GM23338 (cell line): ENCODE measurements around the gene PLA1A. TPM values are rescaled to one million over a fixed set of nuclear protein-coding genes. Genes with fewer than 3 reads are reported as not detected.
A peak's percentile ranks its signal among the peaks of the same experiment; 100 is the strongest.
"Not testable (repeated sequence)": the region's sequence is repeated elsewhere in the genome, so short reads cannot be mapped to it uniquely, and the experiment has no call there.

Experiments used
- ATAC-seq: fragments of 200-7000 bp; cut with Tn5 transposase; 3 replicates; pipeline ENCODE4 v1.9.1; 2020
- DNase-seq: peaks from one replicate; pipeline ENCODE4 v3.0.0-alpha.2; 2015; ENCODE audit warnings: low spot score
- H2AFZ ChIP-seq: fragments of 200-600 bp; sonication (generic); 2 replicates; pipeline ENCODE4 v1.8.0; 2016; ENCODE audit warnings: antibody characterized with exemption, mild to moderate bottlenecking, moderate library complexity
- H3F3A ChIP-seq: fragments of 200-600 bp; sonication (generic); replicated peaks from 2 replicates; pipeline ENCODE4 v1.8.0; 2017; ENCODE audit warnings: antibody characterized with exemption, mixed run types, low read depth
- H3K27ac ChIP-seq: fragments of 200-600 bp; sonication (generic); 2 replicates; pipeline ENCODE4 v1.6.1; 2016; ENCODE audit warnings: low read depth
- H3K27me3 ChIP-seq: fragments of 200-600 bp; sonication (generic); 2 replicates; pipeline ENCODE4 v1.8.0; 2016; ENCODE audit warnings: mild to moderate bottlenecking, mixed run types, moderate library complexity; ENCODE audit not compliant: insufficient read depth
- H3K36me3 ChIP-seq: fragments of 200-600 bp; sonication (generic); 2 replicates; pipeline ENCODE4 v1.8.0; 2016; ENCODE audit warnings: mild to moderate bottlenecking; ENCODE audit not compliant: insufficient read depth
- H3K4me1 ChIP-seq: fragments of 200-600 bp; sonication (generic); 2 replicates; pipeline ENCODE4 v1.8.0; 2016; ENCODE audit warnings: mild to moderate bottlenecking, moderate library complexity; ENCODE audit not compliant: insufficient read depth
- H3K4me2 ChIP-seq: fragments of 200-600 bp; sonication (generic); 2 replicates; pipeline ENCODE4 v1.7.1; 2017; ENCODE audit warnings: mixed run types
- H3K4me3 ChIP-seq: fragments of 200-600 bp; sonication (generic); 2 replicates; pipeline ENCODE4 v1.6.1; 2016; ENCODE audit warnings: mixed run types
- H3K79me2 ChIP-seq: fragments of 200-600 bp; sonication (generic); replicated peaks from 2 replicates; pipeline ENCODE4 v1.8.0; 2017; ENCODE audit warnings: mild to moderate bottlenecking; ENCODE audit not compliant: insufficient read depth
- H3K9me2 ChIP-seq: fragments of 200-600 bp; sonication (generic); 2 replicates; pipeline ENCODE4 v1.8.0; 2017; ENCODE audit not compliant: insufficient read depth
- H4K20me1 ChIP-seq: fragments of 200-600 bp; sonication (generic); replicated peaks from 2 replicates; pipeline ENCODE4 v1.8.0; 2017; ENCODE audit warnings: mild to moderate bottlenecking; ENCODE audit not compliant: insufficient read depth
- H3K27ac Mint-ChIP-seq: 2 replicates; pipeline ENCODE4 v1.8.0; 2020; ENCODE audit warnings: inconsistent platforms, mild to moderate bottlenecking, moderate library complexity, mixed read lengths
- H3K27me3 Mint-ChIP-seq: 3 replicates; pipeline ENCODE4 v1.8.0; 2022; ENCODE audit warnings: low read depth, mild to moderate bottlenecking, moderate library complexity, mixed read lengths, inconsistent platforms; ENCODE audit not compliant: insufficient read depth, poor library complexity
- H3K36me3 Mint-ChIP-seq: 3 replicates; pipeline ENCODE4 v1.8.0; 2021; ENCODE audit warnings: low read depth, mild to moderate bottlenecking, inconsistent platforms, moderate library complexity, mixed read lengths
- H3K4me1 Mint-ChIP-seq: 3 replicates; pipeline ENCODE4 v1.8.0; 2020; ENCODE audit warnings: mild to moderate bottlenecking, inconsistent platforms, mixed read lengths
- H3K4me3 Mint-ChIP-seq: 3 replicates; pipeline ENCODE4 v1.8.0; 2021; ENCODE audit warnings: moderate library complexity, mild to moderate bottlenecking, inconsistent platforms, mixed read lengths
- H3K9me3 Mint-ChIP-seq: 3 replicates; pipeline ENCODE4 v1.8.0; 2020; ENCODE audit warnings: moderate library complexity, mild to moderate bottlenecking, inconsistent platforms, mixed read lengths
- EZH2 ChIP-seq: fragments of 200-600 bp; sonication (generic); IDR thresholded peaks from one replicate; pipeline ENCODE4 v1.8.0; 2017; ENCODE audit warnings: antibody characterized with exemption, mild to moderate bottlenecking, low read depth; ENCODE audit not compliant: unreplicated experiment
- EZH2phosphoT487 ChIP-seq: fragments of 200-600 bp; sonication (generic); IDR thresholded peaks from one replicate; pipeline ENCODE4 v1.8.1; 2018; ENCODE audit warnings: antibody characterized with exemption; ENCODE audit not compliant: unreplicated experiment
- JUNB ChIP-seq: IDR thresholded peaks from one replicate; pipeline ENCODE4 v1.6.1; 2016; ENCODE audit warnings: antibody characterized with exemption; ENCODE audit not compliant: unreplicated experiment
- POLR2AphosphoS5 ChIP-seq: IDR thresholded peaks from 2 replicates; pipeline ENCODE4 v1.6.1; 2016; ENCODE audit warnings: antibody characterized with exemption, low read depth
- REST ChIP-seq: IDR thresholded peaks from one replicate; pipeline ENCODE4 v1.6.1; 2018; ENCODE audit warnings: antibody characterized with exemption; ENCODE audit not compliant: unreplicated experiment
- STAT1 ChIP-seq: IDR thresholded peaks from one replicate; pipeline ENCODE4 v1.6.1; 2016; ENCODE audit warnings: antibody characterized with exemption; ENCODE audit not compliant: unreplicated experiment
- ZNF114 ChIP-seq: fragments of 250-450 bp; sonication (Bioruptor Pico); IDR thresholded peaks from 2 replicates; pipeline ENCODE4 v1.5.0; 2020; ENCODE audit warnings: mild to moderate bottlenecking, moderate library complexity
- ZNF331 ChIP-seq: fragments of 250-450 bp; sonication (Bioruptor Pico); IDR thresholded peaks from 2 replicates; pipeline ENCODE4 v1.5.0; 2020; ENCODE audit warnings: low read depth, mild to moderate bottlenecking, moderate library complexity
- ZNF462 ChIP-seq: fragments of 250-450 bp; sonication (Bioruptor Pico); IDR thresholded peaks from 2 replicates; pipeline ENCODE4 v1.5.0; 2020; ENCODE audit warnings: mild to moderate bottlenecking, moderate library complexity
- polyA plus RNA-seq: library from polyadenylated mRNA; unstranded; fragments of >200 nt; fragmentation: Nextera tagmentation; extraction: Ambion mirVana; gene quantifications from 2 replicates; pipeline ENCODE4 v1.2.1, GENCODE V29; 2016
- total RNA-seq: library from RNA; depleted of rRNA; stranded (reverse); fragments of >200 nt; shearing (Covaris generic); gene quantifications from 2 replicates; pipeline ENCODE4 v1.2.3, GENCODE V29; 2014

Gene PLA1A
- total and polyA plus RNA-seq, 2 experiments from 2014 or later, result not detected

GRCh38 chr3:119677641-119677934 lies 79.9 kb downstream of the PLA1A start:
- Histone ChIP-seq H3K27ac (peak overlapping the region; percentile 82), H3K79me2 (peaks cover 17% of the 10 kb centered on the region), H2AFZ (peak overlapping the region; percentile 1; the same call in 1 of the 2 replicates), H3K36me3 (peaks cover 14% of the 10 kb centered on the region), H3K4me3 (peak overlapping the region; percentile 75), H3K27me3 (no peaks in the 10 kb centered on the region), H3K4me2 (peak overlapping the region; percentile 70), H3K4me1 (peaks cover 6% of the 10 kb centered on the region; the same call in 1 of the 2 replicates), H3F3A (no peaks in the 10 kb centered on the region), H4K20me1 (no peaks in the 10 kb centered on the region), H3K9me2 (no peaks in the 10 kb centered on the region)
- DNase-seq, result no peak
- no peaks in the 10 kb centered on the region for H3K9me3 Mint-ChIP-seq
- peak overlapping the region; percentile 97 for H3K27ac Mint-ChIP-seq
- peaks cover 27% of the 10 kb centered on the region for H3K36me3 Mint-ChIP-seq
- no peak for TF ChIP-seq EZH2phosphoT487
- TF ChIP-seq POLR2AphosphoS5, result no peak
- TF ChIP-seq ZNF331 (CRISPR knock-in tag), result no peak
- no peak for TF ChIP-seq STAT1
- no peak for TF ChIP-seq REST
- TF ChIP-seq ZNF462 (CRISPR knock-in tag), result no peak
- TF ChIP-seq EZH2, result no peak
- TF ChIP-seq ZNF114 (CRISPR knock-in tag), result no peak
- no peak for TF ChIP-seq JUNB
- peak overlapping the region; percentile 94 for H3K4me3 Mint-ChIP-seq
- H3K27me3 Mint-ChIP-seq, result peaks cover 8% of the 10 kb centered on the region
- peaks cover 15% of the 10 kb centered on the region; the same call in 1 of the 3 replicates for H3K4me1 Mint-ChIP-seq
- ATAC-seq, result peak; percentile 19

- not testable (repeated sequence) for H2AFZ ChIP-seq, H3K27me3 ChIP-seq, H3F3A ChIP-seq, H3K4me2 ChIP-seq, H3K27me3 Mint-ChIP-seq, H3K36me3 ChIP-seq, H3K4me3 Mint-ChIP-seq, H3K9me2 ChIP-seq, DNase-seq, H3K27ac ChIP-seq, ATAC-seq, H3K4me1 ChIP-seq, H3K27ac Mint-ChIP-seq, H3K9me3 Mint-ChIP-seq, H4K20me1 ChIP-seq, H3K4me3 ChIP-seq
- Mint-ChIP-seq H3K4me1 (peaks cover 15% of the 10 kb centered on the region; the same call in 1 of the 3 replicates), H3K36me3 (peaks cover 21% of the 10 kb centered on the region)
- peaks cover 17% of the 10 kb centered on the region for H3K79me2 ChIP-seq
These were observed 80.5 kb downstream of the PLA1A start for GRCh38 chr3:119678209-119678608.
